HG03060 (cell line): ENCODE measurements around the gene HLA-DMB.
"Not testable (repeated sequence)": the region's sequence is repeated elsewhere in the genome, so short reads cannot be mapped to it uniquely, and the experiment has no call there.

Experiments used
- ATAC-seq: cut with Tn5 transposase; IDR thresholded peaks from one replicate; pipeline ENCODE4 v1.9.1; 2021; ENCODE audit warnings: low read depth, moderate number of reproducible peaks; ENCODE audit not compliant: unreplicated experiment

HLA-DMB gene

DNA sequence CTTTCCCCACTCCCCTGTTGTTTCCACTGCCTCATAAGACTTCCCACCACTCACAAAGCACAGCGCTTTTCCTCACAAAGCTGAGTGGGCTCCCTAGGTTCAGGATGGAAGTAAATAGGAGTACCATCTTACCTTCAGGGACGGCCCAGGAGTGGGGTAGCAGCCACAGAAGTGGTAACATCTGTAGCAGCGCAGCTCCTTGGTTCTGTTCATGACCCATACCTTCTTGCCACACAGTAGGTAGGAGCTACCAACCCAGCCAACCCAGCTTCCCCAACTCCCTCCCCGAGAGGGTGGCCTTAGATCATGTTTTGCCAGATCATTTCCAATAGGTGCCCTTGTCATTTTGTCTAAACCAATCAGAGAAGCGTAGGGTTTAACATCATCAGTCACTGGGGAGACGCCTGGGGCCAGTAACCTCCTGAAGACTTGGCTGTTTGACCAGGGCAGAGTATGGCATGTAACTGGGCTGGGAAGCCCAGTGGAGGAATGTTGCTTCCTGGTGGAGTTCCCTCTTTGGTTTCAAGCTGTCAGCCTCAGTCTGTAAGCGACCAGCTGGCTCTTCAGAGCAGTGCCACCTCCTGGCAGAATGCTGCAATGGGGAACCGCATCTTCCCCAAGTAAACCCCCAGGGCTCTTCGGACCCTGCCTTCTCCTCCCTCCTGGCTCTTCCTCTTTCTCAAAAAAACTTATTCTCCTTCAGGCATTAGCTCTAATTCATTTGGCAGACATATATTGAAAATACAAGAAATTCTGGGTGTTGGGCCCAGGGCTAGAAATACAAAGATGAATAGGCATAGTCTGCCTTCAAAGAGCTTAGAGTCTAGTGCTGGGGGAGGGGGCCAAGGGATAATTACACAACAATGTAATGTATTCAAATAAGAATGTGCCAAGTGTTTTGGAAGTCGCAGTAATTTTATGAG lies 12.2 kb upstream of the HLA-DMB start, which contains the start of gene HLA-DMA:
HLA-DMA (minus strand) TSS at position 281 of the 923 bp plus-strand sequence; CDS start at position 220, 61 bp downstream.
- peak; percentile 65 for ATAC-seq

DNA sequence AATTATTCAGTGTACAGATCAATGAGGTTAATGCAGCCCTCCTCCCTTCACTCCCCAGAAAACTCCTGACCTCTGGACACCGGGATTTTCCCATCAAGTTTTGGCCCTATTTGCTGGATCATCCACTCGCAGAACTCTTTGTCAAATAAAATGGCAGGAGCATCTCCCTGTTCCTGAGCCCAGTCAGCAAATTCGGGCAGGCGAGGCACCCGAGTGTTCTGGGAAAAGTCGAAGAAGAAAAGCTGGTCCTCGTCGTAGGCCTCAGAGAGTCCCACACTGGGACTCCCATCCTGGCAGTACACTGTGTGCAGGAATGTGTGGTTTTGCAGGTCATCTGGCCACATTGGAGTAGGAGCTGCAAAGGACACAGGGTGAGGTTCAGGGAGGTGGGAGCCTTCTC lies 9.6 kb upstream of the HLA-DMB start:
- no peak for ATAC-seq

DNA sequence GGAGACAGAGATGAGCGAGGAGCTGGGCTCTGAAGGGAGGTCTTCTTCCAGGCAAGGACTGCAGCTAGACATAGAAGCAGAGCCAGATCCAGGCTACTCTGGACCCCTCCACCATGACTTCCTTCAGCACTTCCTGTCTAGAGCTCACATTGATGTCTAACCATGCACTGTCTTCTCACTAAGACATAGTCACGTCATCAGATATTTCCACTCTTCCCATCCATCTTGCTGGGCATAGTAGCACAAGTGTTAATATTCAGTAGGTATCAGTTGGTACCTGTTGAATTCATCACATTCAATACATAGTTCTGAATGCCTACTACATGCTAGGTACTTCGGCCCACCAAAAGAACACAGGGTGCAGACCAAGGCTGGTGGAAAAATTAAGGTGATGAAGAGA lies 9.2 kb upstream of the HLA-DMB start:
- no peak for ATAC-seq

DNA sequence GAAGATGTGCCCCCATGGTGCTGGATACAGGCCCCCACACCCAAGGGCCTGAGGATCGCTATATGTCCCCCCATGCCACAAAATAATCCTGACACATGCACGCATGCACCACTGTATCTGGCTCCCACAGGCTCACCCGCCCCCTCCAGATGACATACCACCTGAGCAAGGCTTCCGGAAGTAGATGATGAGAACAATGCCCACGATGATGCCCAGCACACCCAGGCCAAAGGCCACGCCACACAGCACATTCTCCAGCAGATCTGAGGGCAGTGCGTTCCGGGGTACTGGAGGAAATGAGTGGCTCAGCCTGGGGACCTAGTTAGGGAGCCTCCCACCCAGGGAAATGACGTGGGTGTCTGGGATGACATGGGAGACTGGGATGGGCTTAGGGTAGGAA lies 8.3 kb upstream of the HLA-DMB start:
- no peak for ATAC-seq

DNA sequence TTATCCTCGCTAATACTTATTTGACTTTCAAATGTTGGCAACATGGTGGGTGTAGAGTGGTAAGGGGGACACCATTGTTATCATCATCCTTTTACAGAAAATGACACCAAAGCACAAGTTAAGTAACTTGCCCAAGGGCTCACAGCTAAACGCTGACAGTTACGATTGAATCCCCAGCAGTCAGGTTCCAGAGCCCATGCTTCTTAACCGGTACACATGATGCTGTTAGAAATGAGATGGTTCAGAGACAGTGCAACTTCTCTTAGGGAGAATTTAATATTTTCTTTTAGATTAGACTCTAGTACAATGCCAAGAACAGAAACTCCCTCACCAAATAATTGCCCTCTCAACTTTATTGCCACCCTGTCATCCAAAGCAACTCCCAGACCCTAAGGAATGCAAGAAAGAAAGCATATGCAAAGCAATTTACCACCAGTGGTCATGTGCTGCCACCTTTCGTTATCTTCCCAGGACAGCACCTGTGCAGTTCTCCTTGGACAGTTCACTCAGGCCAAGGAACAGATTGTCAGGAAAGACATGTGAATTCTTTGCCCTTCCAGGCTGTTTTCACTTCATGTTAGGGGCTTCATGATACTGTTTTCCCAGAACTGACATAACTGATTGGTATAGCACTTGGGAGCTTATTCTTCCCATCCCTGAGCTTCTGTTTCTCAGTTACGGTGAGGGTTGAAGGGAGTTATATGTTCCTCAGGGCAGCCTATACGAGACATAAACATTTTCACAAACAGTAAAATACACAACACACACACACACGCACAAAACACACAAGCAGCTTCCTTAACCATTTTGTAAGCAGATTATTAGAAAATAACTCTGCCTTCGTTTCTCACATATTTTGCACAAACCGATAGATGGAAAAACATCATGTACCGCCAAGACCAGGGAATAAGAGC lies 7.0 kb upstream of the HLA-DMB start:
- ATAC-seq, result no peak

DNA sequence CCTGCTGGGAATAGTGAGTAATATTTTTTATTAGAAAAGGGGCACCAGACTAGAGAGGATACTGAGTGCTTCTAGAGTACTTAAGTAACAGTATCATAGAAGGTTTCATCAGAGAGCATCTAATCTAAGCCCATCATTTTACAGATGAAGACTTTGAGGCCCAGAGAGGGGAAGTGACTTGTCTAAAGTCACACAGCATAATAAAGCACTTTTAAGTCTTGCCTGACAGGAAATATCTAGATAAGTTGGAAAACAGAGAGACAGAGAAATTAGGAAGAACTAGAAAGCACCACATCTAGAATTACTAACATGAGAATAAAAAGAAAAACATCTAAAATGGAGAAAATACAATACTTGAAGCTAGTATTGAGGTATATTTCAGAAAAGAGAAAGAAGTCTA lies 6.1 kb upstream of the HLA-DMB start:
- no peak for ATAC-seq

DNA sequence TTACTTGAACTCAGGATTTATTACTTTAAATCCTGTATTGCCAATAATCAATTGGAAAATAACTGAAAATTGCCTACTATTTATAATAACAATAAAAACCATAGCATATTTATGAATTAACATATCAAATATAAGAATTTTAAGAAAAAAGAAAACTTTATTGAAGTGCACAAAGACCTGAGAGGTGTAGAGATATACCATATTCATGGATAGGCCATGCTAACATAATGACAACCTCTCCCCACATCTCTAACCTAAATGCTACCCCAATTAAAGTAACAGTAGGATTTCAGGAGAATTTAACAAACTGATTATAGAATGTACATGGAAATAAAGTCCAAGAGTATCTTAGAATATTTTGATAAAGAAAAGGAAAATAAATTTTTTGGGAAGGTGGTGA lies 5.1 kb upstream of the HLA-DMB start:
- ATAC-seq, result no peak

DNA sequence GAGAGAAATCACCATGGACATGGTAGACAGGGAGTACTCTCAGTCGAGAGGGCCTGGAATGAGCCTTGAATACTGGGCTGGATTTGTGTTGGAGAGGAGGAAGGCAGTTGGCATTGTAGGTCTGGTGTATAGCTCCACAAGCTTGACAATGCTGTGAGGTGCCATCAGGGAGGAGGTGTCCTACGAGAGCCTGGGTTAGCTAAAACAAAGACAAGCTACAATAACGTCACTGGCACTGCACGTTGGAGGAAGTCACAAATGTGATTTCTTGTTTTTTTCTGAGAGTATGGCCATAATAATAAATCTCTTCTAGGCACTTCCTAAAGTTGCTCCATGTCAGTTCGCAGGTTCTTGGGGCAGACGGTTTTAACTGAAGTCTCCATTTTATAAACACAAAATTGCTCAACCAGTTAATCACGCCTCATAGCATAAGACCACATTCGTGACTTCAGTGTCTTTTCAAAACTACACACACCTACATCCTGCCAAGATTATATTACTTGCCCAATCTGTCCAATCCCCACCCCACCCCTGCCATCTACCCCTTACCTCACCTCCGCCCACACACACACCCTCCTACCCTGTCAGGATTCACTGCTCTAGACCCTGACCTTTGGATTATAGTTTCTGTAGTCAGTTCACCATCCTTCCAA lies 4.4 kb upstream of the HLA-DMB start:
- no peak for ATAC-seq

DNA sequence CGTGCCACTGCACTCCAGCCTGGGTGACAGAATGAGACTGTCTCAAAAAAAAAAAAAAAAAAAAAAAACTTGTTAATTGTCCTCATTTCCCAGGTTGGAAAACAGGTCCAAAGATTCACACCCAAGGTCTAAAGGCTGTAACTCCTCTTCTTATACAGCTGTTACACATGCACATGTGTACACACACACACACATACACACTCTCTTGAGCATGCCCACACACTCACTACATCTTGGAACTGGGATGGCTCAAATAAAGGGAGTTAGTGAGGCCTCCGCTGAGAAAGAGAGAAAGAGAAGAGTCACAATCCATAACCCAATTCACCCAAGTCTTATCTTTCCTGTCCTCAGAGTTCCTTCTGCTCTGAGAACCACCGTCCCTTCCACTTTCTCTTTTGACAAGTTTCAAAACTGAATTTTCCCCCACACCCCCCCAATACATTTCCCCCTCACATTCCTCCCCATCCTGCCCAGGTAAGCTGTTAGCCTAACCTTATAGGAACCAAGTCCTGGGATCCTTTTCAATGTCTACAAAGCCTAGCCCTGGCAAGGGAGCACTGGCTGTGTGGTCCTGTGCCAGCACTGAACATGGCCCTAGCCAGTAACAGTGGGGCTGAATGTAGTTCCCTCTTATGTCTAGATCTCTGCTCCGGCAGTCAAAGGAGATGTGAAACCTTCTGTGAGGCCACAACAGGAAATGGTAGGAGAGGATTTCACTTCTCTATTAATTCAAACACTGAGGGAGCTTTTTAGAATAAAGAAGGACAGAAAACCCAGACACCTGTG lies 3.2 kb upstream of the HLA-DMB start:
- peak; percentile 33 for ATAC-seq

DNA sequence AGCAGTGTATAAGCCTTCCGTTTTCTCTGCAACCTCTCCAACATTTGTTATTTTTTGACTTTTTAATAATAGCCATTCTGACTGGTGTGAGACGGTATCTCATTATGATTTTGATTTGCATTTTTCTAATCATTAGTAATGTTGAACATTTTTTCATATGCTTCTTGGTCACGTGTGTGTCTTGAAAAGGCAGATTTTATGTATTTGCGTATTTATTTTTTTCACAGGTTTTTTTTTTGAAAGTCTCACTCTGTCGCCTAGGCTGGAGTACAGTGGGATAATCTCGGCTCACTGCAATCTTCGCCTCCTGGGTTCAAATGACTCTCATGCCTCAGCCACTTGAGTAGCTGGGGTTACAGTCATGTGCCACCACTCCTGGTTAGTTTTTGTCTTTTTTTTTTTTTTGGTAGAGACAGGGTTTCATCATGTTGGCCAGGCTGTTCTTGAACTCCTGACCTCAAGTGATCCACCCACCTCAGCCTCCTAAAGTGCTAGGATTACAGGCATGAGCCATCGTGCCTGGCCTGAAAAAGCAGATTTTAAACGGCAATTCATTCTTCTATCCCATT lies 1.8 kb upstream of the HLA-DMB start:
- ATAC-seq, result not testable (repeated sequence)

DNA sequence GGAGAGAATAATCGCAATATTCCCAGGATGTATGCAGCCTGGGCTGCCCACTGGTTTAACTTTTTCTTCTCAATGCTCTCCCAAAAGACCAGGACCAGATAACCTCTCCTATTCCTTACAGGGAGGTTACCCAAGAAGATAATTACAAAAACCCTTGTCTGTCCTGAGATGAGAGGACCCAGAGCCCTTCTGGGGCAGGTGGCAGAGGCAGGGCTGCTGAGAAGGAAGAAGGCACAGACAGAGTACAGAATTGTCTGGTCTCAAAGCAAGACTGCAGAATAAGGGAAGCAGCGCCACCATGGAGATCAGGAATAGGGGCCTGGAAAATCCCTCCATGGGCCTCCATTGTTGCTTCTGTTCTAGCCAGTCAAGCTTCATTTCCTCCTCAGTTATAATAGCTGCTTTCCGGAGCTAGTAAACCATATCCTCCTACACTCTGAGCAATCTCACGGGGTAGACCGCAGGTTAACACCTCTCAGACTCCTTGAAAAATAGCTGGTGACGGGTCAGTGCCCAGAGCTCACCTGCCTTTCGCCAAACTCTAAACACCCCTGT lies 463 bp upstream of the HLA-DMB start:
- peak; percentile 39 for ATAC-seq

DNA sequence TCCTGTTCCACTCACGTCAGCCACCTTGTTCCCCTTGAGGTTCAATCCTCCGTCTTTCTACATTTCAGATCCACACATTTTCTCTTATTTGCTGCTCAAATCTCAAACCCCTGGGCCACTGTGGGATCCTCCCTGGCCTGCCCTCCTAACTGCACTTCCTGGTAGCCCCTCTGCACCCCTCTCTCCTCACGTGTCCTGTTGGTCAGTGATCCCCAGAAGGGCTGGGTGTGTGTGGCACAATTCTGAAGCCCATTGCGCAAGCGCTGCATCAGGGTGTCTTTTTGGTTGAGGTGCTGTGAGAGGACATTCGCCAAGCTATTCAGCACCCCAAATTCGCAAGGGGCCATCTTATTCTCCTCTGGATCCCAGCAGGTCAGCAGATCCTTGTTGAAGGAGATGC lies 2.3 kb downstream of the HLA-DMB start:
- no peak for ATAC-seq

DNA sequence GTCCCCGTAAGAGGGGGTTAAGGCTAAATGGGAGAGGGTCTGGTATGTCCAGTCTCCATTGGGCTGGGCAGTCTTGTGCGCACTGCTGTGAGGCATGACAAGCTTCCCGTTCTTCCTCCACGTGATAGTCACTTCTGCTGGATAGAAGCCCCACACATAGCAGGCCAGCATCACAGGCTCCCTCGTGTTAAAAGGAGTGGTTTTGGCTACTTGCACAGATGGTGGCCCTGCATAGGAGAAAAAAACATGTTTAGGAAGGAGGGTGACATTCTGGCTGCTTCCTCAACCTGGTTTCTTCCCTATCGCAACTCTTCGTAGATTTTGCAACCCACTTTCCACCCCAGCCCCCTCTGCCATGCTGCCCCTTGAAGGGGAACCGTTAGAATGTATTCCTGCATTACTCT lies 3.6 kb downstream of the HLA-DMB start:
- no peak for ATAC-seq

DNA sequence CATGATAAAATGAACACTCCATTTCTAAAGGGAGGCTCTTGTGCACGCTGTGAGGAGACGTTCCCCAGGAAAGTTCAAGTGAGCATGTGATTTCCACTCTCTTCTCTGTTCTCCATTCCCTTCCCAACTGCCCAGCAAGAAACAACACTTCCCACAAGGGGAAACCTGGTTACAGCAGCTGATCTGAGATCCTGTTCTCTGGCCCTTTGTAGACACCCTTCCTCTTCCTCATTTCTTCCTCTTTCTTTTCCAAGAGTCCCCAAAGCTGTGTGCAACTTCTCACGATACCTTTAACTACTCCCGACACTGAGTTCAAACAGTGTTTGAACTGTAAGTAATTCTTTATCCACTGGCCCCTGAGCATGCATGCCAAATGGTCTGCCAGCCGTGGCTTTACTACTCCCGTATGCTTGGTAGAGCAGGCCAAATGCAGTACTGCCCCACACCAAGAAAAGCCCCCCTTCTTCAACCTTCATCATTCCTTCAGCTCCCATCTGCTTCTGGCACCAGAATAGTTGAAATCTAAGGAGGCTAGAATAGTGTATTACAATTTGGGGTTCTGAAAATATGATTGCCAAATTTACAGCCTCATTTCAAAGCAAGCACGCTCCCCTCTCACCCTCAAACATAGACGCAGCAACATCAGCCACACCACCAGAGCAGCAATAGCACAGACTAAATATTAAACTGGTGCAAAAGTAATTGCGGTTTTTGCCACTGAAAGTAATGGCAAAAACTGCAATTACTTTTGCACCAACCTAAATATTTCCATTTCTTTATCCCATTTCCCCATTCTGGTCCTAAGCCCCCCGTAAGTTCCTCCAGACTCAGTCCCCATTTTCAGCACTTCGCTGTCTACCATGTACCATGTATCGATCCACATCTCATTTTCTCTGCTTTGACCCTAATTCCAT lies 4.3 kb downstream of the HLA-DMB start:
- no peak for ATAC-seq

DNA sequence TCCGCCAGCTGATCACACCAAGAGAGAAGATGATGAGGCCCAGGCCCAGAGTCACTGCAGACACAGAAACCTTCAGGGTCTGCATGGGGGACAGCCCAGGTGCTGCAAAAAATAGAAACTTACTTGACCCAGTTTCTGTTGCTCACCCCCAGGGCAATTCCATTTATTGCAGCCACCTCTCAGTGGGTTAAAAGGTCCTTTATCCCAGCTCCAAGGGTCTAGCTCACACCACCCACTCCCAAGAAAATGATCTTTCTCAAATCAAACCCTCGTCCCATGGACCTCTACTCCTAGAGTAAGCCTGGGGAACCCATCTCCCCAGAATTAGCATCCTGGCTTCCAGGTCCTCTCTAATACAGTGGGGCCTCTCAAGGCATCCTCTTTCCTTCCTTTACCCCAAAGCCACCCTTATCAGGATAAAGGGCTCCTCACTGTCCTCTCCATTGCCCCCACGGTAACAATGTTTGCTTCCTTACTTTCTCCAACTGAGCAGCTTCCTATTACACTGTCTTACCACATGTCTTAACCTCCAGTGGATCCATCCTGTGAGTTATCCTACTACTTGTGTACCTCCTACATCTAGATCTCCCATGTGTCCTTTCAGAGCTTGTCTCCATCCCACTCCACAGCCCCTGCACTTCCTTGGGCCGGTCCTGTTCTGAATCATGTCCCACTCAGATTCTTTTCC lies 5.1 kb downstream of the HLA-DMB start:
- ATAC-seq, result no peak

DNA sequence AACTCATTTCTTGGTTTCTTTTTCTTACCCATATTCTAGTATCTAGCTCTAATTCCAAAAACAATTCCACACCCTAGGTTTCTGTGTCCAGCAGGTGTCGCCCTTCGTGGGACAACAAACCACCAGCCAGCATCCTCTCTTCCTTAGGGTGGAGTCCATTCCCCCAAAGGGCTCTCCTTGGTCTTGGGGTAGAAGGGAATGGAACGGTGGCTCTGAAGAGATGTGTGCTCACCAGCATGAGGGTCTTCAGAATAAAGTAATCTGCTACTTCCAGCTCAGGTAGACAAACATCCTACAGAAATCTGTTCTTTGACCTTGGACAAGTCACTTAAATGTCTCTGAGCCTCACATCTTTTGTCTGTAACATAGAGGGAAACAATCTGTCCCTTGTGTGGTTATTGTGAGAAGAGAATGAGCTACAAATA lies 7.2 kb downstream of the HLA-DMB start:
- ATAC-seq, result no peak

DNA sequence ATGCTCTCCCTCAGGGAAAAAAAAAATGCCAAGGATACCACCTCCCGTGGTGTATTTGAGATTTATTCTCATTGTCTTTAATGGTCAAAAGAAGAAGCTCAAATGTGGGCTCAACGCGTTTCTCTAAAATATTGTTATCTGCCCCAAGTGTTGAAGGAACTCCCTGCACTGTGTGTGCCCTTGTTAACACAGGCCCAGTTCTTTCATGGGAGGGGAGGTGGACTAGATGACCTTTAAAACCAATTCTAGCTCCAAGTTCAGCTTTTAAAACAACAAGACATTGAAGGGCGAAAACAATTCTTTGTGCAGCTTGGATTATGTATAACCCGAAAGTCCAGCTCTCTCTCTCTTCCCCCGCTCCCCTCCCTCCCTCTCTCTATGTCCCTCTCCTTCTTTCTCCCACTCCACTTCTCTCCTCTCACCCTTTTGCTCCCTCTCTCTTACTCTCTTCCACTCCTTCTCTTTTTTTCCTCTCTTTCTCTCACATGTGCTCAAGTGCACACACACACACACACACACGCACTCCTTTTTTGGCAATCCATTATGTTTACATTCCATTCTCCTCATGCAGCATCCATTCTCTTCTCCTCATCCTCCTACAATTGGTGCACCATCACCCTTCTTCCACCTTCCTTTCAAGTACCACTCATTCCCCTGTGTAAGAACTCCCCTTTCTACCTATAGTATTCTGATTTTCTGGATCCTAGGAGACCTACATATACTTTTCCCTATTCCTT lies 8.5 kb downstream of the HLA-DMB start:
- no peak for ATAC-seq
